Sigmoid colon (tissue), 7 donors: ENCODE results near the gene MGMT. TPM values are rescaled to one million over a fixed set of nuclear protein-coding genes. Genes with fewer than 3 reads are reported as not detected.

Experiments used
- DNase-seq: peaks from one replicate; pipeline ENCODE4 v3.0.0-alpha.2; 2019
- H3K27ac ChIP-seq, 4 donors: fragments of 200-600 bp; sonication (generic); one replicate each; pipeline ENCODE4 v1.5.1; 2016 to 2019; ENCODE audit warnings: mild to moderate bottlenecking in 1 of 4
- H3K27me3 ChIP-seq, 3 donors: fragments of 200-600 bp; sonication (generic); one replicate each; pipeline ENCODE4 v1.5.1; 2019; ENCODE audit warnings: mild to moderate bottlenecking in 1 of 3
- H3K36me3 ChIP-seq, 4 donors: fragments of 200-600 bp; sonication (generic); one replicate each; pipeline ENCODE4 v1.5.1; 2016 to 2019
- H3K4me1 ChIP-seq, 4 donors: fragments of 200-600 bp; sonication (generic); one replicate each; pipeline ENCODE4 v1.5.1; 2017 to 2019
- H3K4me3 ChIP-seq, 4 donors: fragments of 200-600 bp; sonication (generic); one replicate each; pipeline ENCODE4 v1.5.1; 2017 to 2019; ENCODE audit warnings: mild to moderate bottlenecking in 2 of 4, moderate library complexity in 1 of 4
- H3K9me3 ChIP-seq, 4 donors: fragments of 200-600 bp in 3 of 4; sonication (generic) in 3 of 4; one replicate each; pipeline versions ENCODE4 v1.5.1 to v1.6.1; 2013 to 2019
- EP300 ChIP-seq, 4 donors: sonication (generic); formaldehyde crosslinking; IDR thresholded peaks; one replicate each; pipeline ENCODE4 v1.6.1; 2017; ENCODE audit warnings: antibody characterized with exemption in 4 of 4
- POLR2A ChIP-seq, 2 donors: fragments of 450-650 bp; IDR thresholded peaks; one replicate each; pipeline ENCODE4 v1.6.1; 2016; ENCODE audit warnings: antibody characterized with exemption in 2 of 2, mild to moderate bottlenecking in 2 of 2, moderate library complexity in 2 of 2
- POLR2AphosphoS5 ChIP-seq, 4 donors: sonication (generic); formaldehyde crosslinking; IDR thresholded peaks; one replicate each; pipeline ENCODE4 v1.6.1; 2017; ENCODE audit warnings: antibody characterized with exemption in 4 of 4
- WGBS, 2 donors: extraction: QIAGEN DNeasy Blood & Tissue Kit; methylation state at CpG; one replicate each; pipeline ENCODE4 v1.1.7; 2013; 5-methylcytosine and 5-hydroxymethylcytosine counted together
- intact Hi-C: fragments of 100-400 bp; cut with DNase I; formaldehyde crosslinking; loops from one replicate; pipeline ENCODE4 v1.15.1; 2023
- polyA plus RNA-seq, 3 donors: library from polyadenylated mRNA; stranded (reverse); fragments of 200-250 nt; gene quantifications; one replicate each; pipeline ENCODE4 v1.2.3, GENCODE V29; 2013
- total RNA-seq, 4 donors: library from RNA; depleted of rRNA; stranded (reverse); fragments of >200 nt; gene quantifications; one replicate each; pipeline ENCODE4 v1.1.0, GENCODE V29; 2016
- TF ChIP-seq, protein P1 (sequence below), 4 experiments: fragments of 450-650 bp in 3 of 4; fragments of 200-600 bp in 1 of 4; IDR thresholded peaks; one replicate each; pipeline ENCODE4 v1.5.1; 2016 to 2019; ENCODE audit warnings: antibody characterized with exemption in 4 of 4, mild to moderate bottlenecking in 3 of 4, moderate library complexity in 2 of 4
- donor health status: healthy with polysubstance abuse.
- donor health status: Bipolar disorder and iron deficiency.
- donor health status: healthy.

MGMT gene
- total and polyA plus RNA-seq, 7 donors: 7.2 to 40.3 (median 24.3) TPM

DNA sequence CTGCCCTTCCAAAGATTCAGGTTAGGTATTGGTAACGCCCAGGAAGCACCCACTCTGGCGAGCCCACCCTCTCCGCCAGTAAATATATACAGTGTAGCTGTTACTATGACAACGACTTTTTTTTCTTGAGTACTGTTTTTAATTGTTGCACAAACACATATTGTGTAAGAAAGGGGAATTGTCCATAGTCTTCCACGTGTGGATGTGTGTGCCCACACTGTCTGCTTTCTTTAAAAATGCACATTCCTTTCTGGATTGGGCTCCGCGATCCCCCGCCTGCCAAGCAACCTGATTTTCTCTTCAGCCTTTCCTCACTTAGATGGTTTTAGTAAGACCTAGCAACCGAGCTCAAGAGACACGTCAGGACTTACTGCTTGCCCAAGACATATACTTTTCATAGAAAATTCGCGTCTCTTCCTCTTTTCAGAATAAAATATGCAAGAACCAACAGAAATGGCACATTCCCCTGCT lies 249.2 kb downstream of the MGMT start:
- Histone ChIP-seq H3K36me3 (no peaks in the 10 kb centered on the region), H3K4me1 (no peaks in the 10 kb centered on the region), H3K27ac (no peak overlapping the region), H3K4me3 (no peak overlapping the region), H3K27me3 (no peaks in the 10 kb centered on the region), H3K9me3 (no peaks in the 10 kb centered on the region)
- TF ChIP-seq POLR2AphosphoS5 (IDR thresholded peaks at IDR 0.05) (no peak), EP300 (IDR thresholded peaks at IDR 0.05) (no peak), POLR2A (IDR thresholded peaks at IDR 0.05) (no peak)
- TF ChIP-seq, protein P1, sequence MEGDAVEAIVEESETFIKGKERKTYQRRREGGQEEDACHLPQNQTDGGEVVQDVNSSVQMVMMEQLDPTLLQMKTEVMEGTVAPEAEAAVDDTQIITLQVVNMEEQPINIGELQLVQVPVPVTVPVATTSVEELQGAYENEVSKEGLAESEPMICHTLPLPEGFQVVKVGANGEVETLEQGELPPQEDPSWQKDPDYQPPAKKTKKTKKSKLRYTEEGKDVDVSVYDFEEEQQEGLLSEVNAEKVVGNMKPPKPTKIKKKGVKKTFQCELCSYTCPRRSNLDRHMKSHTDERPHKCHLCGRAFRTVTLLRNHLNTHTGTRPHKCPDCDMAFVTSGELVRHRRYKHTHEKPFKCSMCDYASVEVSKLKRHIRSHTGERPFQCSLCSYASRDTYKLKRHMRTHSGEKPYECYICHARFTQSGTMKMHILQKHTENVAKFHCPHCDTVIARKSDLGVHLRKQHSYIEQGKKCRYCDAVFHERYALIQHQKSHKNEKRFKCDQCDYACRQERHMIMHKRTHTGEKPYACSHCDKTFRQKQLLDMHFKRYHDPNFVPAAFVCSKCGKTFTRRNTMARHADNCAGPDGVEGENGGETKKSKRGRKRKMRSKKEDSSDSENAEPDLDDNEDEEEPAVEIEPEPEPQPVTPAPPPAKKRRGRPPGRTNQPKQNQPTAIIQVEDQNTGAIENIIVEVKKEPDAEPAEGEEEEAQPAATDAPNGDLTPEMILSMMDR (IDR thresholded peaks at IDR 0.05): no peak
- WGBS, 2 donors: 77 to 79% methylated on average over 12 of the region's 12 CpGs
- peak; percentile 7 for DNase-seq
- intact Hi-C loops: no loop called here

DNA sequence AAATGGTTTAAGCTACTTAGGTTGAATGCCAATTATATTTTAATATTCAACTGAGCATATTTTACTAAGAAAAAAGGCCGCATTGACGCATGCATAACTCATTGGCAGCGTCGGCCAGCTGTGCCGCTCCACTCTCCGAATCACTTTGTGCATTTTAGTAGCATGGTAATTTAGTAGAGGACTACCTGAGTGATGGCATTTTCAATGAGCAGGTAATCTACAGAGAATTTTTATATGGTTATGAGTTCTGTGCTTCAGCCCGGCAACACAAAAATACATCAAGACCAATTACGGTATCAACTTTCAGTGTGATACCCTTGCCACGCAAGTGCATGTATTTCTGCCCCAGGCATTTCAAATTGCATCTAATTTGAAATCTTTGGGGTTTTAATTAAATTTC lies 249.8 kb downstream of the MGMT start:
- intact Hi-C loops: no loop called here
- no peaks in the 10 kb centered on the region for H3K36me3 ChIP-seq
- H3K4me1 ChIP-seq: no peaks in the 10 kb centered on the region
- H3K27ac ChIP-seq: no peak overlapping the region
- H3K9me3 ChIP-seq: no peaks in the 10 kb centered on the region
- no peaks in the 10 kb centered on the region for H3K27me3 ChIP-seq
- WGBS, 2 donors: 97% methylated on average over 9 of the region's 9 CpGs
- TF ChIP-seq POLR2AphosphoS5 (IDR thresholded peaks at IDR 0.05) (no peak), POLR2A (IDR thresholded peaks at IDR 0.05) (no peak), EP300 (IDR thresholded peaks at IDR 0.05) (no peak)
- TF ChIP-seq, protein P1 (IDR thresholded peaks at IDR 0.05): no peak
- DNase-seq: no peak
- no peak overlapping the region for H3K4me3 ChIP-seq

DNA sequence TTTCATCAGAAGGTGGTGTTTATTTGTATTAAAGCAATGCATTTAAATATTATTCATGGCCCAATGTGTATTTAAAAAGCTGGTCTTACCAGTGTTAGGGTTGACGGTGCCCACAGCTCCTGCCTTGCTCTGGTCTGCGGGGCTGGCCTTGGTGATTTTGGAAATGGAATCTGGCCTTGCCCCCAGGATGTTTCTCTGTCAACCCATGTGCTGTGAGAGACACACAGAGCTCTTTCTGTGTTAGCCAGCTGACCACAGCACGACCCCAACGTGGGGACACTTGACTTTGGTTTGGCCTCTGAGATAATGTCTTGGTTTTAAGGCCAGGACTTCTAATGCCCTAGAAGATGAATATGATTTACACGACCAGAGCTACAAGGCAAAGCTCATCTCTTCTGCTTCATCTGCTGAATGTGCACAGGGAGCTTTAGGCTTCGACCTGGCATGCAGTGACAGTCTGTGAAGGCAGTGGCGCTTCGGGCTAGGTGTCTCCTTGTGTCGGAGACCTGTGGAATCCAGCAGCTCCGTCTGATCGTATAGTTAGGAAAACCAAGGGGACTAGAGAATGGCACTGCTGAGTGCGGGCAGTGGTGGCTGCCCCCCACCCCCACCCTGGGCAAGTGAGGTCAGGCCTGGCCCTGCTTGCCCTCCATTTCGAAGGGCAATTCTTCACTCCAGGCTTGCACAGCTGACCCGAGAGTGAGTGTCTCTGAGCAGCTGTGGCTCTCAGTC lies 250.9 kb downstream of the MGMT start:
- intact Hi-C loops: no loop called here
- no peak for TF ChIP-seq POLR2A (IDR thresholded peaks at IDR 0.05)
- Histone ChIP-seq H3K27me3 (no peaks in the 10 kb centered on the region), H3K4me1 (no peaks in the 10 kb centered on the region), H3K9me3 (no peaks in the 10 kb centered on the region), H3K27ac (no peak overlapping the region), H3K36me3 (no peaks in the 10 kb centered on the region), H3K4me3 (no peak overlapping the region)
- DNase-seq: peak; percentile 46
- WGBS, 2 donors: 94% methylated on average over 14 of the region's 14 CpGs

DNA sequence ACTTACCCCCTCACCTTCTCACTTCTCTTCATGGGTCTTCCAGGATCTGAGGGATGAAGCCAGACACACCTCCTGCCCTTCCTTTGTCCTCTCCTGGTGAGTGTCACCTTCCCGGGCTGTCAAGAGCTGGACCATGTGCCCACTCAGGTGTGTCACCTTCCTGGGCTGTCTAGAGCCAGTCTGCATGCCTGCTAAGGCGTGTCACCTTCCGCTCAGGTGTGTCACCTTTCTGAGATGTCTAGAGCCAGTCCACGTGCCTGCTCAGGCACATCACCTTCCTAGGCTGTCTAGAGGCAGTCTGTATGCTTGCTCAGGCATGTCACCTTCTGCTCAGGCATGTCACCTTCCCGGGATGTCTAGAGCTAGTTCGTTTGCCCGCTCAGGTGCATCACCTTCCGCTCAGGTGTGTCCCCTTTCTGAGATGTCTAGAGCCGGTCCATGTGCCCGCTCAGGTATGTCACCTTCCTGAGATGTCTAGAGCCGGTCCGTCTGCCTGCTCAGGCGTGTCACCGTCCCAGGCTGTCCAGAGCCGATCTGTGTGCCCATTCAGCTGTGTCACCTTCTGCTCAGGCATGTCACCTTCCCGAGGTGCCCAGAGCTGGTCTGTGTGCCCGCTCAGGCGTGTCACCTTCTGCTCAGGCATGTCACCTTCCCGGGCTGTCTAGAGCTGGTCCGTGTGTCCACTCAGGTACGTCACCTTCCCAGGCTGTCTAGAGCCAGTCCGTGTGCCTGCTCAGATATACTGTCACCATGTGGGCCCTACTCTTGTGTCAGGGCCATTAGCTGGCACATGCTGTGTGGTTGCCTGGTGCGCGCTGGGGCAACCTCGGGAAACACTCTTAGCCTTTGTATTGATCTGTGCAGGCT lies 251.7 kb downstream of the MGMT start:
- H3K36me3 ChIP-seq: no peaks in the 10 kb centered on the region
- H3K27me3 ChIP-seq: no peaks in the 10 kb centered on the region
- no peaks in the 10 kb centered on the region for H3K9me3 ChIP-seq
- no peak overlapping the region for H3K4me3 ChIP-seq
- H3K27ac ChIP-seq: no peak overlapping the region
- TF ChIP-seq, protein P1 (IDR thresholded peaks at IDR 0.05): no peak
- no peak for TF ChIP-seq EP300 (IDR thresholded peaks at IDR 0.05)
- TF ChIP-seq POLR2AphosphoS5 (IDR thresholded peaks at IDR 0.05): no peak
- TF ChIP-seq POLR2A (IDR thresholded peaks at IDR 0.05): no peak
- WGBS, 2 donors: 93 to 95% methylated on average over 25 of the region's 25 CpGs
- intact Hi-C loops: no loop called here
- DNase-seq: peak; percentile 43
- H3K4me1 ChIP-seq: no peaks in the 10 kb centered on the region

DNA sequence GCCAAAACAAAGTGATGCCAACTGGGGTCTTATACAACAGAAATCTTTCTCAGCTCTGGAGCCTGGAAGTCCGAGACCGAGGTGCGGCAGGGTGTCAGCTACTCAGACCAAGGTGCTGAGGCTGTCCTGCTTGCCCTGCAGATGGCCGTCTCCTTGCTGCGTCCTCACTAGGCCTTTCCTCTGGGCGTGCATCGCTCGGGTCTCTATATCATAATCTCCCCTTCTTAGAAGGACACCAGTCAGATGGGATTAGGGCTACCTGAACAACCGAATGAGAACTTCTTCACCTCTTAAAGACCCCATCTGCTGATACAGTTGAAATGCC lies 252.3 kb downstream of the MGMT start:
- Histone ChIP-seq H3K27me3 (no peaks in the 10 kb centered on the region), H3K4me3 (no peak overlapping the region), H3K27ac (no peak overlapping the region), H3K36me3 (no peaks in the 10 kb centered on the region), H3K4me1 (no peaks in the 10 kb centered on the region), H3K9me3 (no peaks in the 10 kb centered on the region)
- 97 to 98% methylated on average over 9 of the region's 9 CpGs for WGBS, 2 donors
- intact Hi-C loops: no loop called here
- peak; percentile 56 for DNase-seq
- TF ChIP-seq POLR2A (IDR thresholded peaks at IDR 0.05) (no peak), EP300 (IDR thresholded peaks at IDR 0.05) (no peak), POLR2AphosphoS5 (IDR thresholded peaks at IDR 0.05) (no peak)
- TF ChIP-seq, protein P1 (IDR thresholded peaks at IDR 0.05): no peak
